Fibroblast of mammary gland (primary cell): Measurements from ENCODE around the gene TENM4.
"Not testable (repeated sequence)": the region's sequence is repeated elsewhere in the genome, so short reads cannot be mapped to it uniquely, and the experiment has no call there.

Source experiments
- DNase-seq: peaks from one replicate; pipeline ENCODE4 v3.0.0-alpha.2; 2010; ENCODE audit warnings: low read depth
- H3K4me3 ChIP-seq: 2 replicates; pipeline ENCODE4 v1.5.1; 2011; ENCODE audit warnings: low read depth, mild to moderate bottlenecking, low read length, moderate library complexity; ENCODE audit not compliant: control insufficient read depth
- CTCF ChIP-seq: conservative IDR thresholded peaks from 2 replicates; pipeline ENCODE4 v1.5.1; 2011; ENCODE audit warnings: low read depth, low read length, inconsistent platforms; ENCODE audit not compliant: control insufficient read depth, insufficient read depth

TENM4 gene

GRCh38 chr11:79195209-79195608, 245.6 kb downstream of the TENM4 start:
- no peak overlapping the region for H3K4me3 ChIP-seq
- no peak for TF ChIP-seq CTCF
- no peak for DNase-seq

DNA sequence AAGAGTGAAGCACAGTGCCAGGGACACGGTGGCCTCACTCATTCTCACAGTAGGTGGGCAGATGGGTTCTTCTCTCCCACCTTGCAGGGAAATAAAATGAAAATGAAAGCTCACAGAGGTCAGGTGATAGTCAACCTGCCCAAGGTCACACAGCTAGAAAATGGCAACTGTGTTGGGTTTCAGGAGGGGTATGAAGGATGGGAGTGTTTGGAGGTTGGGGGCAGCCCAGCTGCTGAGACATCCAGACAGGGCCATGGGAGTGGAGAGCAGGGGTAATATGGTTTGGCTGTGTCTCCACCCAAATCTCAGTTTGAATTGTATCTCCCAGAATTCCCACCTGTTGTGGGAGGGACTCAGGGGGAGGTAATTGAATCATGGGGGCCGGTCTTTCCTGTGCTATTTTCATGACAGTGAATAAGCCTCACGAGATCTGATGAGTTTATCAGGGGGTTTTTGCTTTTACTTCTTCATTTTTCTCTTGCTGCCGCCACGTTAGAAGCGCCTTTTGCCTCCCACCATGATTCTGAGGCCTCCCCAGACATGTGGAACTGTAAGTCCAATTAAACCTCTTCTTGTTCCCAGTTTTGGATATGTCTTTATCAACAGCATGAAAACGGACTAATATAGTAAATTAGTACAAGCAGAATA, 247.0 kb downstream of the TENM4 start:
- DNase-seq, result no peak
- no peak for TF ChIP-seq CTCF
- H3K4me3 ChIP-seq, result no peak overlapping the region

- H3K4me3 ChIP-seq, result no peak overlapping the region
- no peak for TF ChIP-seq CTCF
- no peak for DNase-seq
These were observed 248.0 kb downstream of the TENM4 start for GRCh38 chr11:79192836-79193235.

- not testable (repeated sequence) for H3K4me3 ChIP-seq, DNase-seq
These were observed 249.1 kb downstream of the TENM4 start for GRCh38 chr11:79191716-79192115.

DNA sequence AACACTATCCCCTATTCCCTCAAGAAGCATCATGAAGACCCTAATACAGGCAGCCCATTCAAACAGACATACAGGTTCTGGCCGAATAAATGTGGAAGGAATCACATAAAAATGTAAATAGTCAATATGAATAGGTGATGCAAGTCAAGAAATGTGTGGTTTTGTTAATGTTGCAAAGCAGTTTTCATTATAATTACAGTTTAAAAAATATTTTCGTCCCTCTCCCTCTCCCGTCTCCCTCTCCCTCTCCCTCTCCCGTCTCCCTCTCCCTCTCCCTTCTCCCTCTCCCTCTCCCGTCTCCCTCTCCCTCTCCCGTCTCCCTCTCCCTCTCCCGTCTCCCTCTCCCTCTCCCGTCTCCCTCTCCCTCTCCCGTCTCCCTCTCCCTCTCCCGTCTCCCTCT, 250.3 kb downstream of the TENM4 start:
- DNase-seq, H3K4me3 ChIP-seq: not testable (repeated sequence)

- no peak for DNase-seq
- no peak for TF ChIP-seq CTCF
These were observed 251.2 kb downstream of the TENM4 start for GRCh38 chr11:79189601-79190000.

DNA sequence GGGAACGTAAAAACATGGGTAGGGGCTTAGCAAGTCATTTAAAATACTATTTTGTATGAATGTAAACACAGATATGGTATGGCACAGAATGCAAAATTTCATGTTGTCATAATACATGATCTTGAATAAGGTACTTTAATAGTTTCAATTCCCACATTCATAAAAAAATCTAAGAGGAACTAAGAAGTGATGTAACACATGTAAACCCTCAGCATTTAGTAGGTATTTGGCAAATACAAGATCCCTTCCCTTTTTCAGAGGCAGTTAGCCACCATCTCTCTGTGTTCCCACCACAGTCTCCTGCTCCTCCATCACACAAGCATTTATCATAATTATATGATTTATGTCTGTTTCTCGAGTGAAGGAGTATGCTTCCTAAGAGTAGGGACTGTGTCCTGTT, 251.8 kb downstream of the TENM4 start:
- no peak overlapping the region for H3K4me3 ChIP-seq
- no peak for DNase-seq
- TF ChIP-seq CTCF, result no peak

More at GRCh38 chr11:79189601-79190000, 251.2 kb downstream of the TENM4 start:
- H3K4me3 ChIP-seq, result no peak overlapping the region

GRCh38 chr11:79186669-79187068, 254.2 kb downstream of the TENM4 start:
- H3K4me3 ChIP-seq, result no peak overlapping the region
- TF ChIP-seq CTCF, result no peak
- DNase-seq, result no peak
